NOMO-1 (cell line): ENCODE data around the gene KRT76.
"Not testable (repeated sequence)": the region's sequence is repeated elsewhere in the genome, so short reads cannot be mapped to it uniquely, and the experiment has no call there.

Source experiments
- DNase-seq, 2 experiments: peaks; one replicate each; lab custom pipeline; 2025; ENCODE audit not compliant: unreplicated experiment in 2 of 2; lab: John Stamatoyannopoulos, UW

The KRT76 gene

DNA sequence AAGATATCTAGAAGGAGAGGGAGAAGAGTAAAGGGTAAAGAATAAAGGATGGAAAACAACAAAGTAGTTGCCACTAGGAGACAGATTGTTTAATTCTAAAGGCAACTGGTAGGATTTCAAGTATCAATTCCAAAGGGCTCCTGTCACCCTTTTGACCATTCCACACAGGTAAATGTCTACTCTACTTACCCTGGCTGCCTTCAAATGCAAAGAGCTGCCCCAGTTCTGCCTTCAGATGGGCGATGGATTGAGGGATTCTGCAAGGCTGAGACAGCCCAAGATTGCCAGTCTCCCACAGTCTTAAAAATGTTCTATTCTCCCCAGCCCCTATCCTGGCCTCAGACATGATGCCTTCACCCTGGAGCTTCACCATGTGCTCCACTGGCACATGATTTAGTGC, 11.4 kb downstream of the KRT76 start:
- no peak for DNase-seq

DNA sequence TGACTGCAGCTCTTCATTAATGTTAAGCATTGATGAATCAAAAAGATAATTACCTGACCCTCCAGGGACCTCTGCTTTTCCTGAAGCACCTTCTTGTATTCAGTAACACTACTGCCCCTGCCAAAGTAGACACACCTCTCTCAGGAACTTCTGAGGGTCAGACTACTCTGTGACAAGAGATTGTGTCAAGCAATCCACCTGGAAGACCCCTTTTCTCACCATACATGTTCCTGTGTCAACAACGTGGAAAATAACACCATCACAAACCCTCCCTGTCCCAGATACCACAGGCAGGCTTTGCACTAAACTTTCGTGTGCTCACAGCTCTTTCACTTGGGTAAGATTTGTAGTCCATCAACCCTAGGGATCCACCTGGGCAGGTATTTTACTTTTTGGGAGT, 13.2 kb downstream of the KRT76 start:
- DNase-seq, result no peak

DNA sequence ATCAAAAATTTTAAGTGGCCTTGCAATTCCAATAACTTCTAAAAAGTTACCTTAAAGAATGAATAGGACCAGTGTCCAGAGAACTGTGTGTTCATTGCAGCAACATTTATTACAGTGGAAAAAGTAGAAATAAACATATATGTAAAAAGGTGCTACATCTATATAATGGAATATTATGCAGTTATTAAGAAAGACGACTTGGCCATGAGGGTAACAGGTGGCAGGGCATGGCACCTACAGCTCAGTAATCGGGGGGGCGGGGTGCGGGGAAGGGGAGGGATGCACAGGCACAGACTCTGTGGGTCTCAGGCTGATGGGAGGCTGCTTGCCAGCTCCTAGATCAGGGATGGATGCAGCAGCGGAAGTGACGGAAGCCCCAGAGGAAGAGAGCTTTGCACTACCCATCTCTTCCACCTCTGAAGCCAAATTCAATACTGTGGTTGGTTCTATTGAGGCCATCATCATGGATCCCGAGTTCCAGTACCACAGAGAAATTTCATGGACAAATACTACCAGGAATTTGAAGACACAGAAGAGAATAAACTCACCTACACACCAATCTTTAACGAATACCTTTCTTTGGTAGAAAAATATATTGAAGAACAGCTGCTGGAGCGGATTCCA, 14.0 kb downstream of the KRT76 start:
- DNase-seq, result no peak

DNA sequence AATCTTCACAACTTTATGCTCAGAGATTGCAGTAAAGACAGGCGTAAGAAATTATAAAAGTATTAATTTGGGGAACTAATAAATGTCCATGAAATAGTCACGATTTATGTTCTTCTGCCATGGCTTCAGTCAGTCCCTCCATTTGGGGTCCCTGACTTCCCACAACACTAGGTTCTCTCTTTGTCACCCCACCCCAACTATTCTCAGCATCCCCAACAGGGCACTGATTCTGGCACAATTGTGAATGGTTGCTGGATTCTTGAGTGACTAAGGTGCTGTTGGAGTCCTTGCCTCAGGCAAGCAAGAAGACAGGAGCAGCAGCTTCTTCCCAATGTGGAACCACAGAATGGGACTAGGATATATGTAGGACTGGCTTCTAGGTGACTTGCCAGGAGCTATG, 15.3 kb downstream of the KRT76 start:
- DNase-seq, result no peak

DNA sequence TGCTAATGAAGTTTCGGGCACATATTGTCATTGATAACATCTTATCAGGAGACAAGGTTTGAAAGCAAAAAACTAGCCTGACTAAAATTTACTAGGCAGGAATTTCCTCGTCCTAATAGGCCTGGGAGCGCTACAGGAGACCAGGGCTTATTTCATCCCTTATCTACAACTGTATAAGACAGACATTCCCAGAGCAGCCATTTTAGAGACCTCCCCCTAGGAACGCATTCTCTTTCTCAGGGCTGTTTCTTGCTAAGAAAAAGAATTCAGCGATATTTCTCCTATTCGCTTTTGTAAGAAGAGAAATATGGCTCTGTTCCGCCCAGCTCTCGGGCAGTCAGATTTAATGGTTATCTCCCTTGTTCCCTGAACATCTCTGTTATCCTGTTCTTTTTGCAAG, 15.9 kb downstream of the KRT76 start:
- not testable (repeated sequence) for DNase-seq

DNA sequence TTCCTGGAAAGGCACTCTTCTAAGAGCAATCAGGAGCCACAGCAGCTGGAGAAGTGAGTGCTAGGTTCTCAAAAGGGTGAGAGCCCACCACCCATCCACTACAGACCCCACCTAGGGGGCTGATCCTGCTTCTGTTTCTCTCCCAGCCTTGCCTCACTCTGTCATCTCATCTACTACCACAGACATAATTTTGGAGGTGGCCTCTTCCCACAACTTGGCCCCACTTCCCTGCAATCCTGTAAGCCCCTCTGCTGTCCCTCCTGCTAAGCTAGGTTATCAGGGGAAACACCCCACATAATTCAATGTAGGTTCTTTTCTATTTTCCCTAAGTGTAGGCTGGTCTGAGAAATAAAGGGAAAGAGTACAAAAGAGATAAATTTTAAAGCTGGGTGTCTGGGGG, 16.5 kb downstream of the KRT76 start:
- DNase-seq, result no peak

DNA sequence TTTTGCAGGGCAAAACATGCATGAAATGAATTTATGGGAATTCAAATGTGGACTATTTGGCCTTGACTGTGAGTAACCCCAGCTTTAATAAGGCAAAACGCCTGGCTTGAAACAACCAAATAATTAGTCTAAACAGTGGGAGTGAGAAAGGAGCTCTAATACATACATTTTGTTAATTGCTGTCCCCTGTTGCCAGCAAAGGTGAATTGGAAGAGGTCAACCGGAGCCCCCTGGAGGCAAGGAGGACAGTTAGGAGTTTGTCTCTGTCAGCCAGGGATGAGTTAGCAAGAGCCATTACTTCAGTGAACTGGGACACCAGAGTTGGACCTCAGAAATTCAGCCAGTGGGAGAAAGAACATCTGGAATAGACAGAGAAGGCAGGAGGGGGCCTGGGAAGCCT, 17.4 kb downstream of the KRT76 start:
- no peak for DNase-seq

DNA sequence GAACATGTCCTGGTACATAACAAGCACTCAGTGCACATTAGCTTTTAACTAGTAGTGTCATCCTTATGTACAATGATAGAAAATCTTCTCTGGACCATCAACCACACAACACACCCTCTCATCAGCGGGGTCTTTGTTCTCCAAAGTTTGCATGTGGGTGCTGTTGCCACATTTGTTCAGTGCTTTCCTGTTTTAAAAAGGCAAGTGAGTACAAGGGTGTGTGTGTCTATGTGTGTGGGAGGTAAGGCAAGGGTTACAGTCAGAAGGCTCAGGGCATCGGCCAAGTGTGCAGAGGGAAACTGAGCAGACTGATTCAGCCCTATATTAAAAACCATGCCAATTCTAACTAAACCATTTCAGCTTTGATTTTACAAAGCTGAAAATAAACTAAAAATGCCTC, 17.9 kb downstream of the KRT76 start:
- DNase-seq, result no peak

DNA sequence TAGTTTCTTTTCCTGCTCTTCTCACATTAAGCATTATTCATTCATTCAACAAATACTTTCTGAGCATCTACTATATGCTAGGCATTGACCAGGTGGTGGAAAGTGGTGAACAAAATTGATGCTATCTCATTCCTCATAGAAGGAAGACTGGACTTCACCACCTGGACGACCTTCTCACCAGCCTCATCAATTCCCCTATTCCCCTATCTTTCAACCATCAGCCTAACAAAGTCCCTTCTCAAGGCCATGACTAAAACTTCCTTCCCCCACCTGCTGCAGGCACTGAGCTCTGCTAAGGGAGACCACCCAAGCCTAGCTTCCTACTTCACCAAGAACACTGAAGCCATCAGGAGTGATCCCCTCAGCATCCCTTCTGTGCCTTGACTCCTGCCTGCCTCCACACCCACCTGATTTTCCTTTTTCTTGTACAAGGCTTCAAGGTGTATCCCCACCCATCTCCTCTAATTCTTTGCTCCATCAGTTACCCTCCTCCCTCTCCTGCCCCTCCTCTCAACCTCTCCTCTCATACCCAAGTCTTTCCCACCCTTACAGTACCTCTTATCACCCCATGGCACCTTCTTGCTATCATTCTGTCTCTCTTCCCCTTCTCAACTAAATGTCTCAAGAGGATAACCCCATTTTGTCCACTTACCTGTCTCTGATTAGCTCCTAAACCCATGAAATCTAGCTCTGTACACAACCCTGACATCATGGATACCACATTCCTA, 19.5 kb downstream of the KRT76 start:
- no peak for DNase-seq

DNA sequence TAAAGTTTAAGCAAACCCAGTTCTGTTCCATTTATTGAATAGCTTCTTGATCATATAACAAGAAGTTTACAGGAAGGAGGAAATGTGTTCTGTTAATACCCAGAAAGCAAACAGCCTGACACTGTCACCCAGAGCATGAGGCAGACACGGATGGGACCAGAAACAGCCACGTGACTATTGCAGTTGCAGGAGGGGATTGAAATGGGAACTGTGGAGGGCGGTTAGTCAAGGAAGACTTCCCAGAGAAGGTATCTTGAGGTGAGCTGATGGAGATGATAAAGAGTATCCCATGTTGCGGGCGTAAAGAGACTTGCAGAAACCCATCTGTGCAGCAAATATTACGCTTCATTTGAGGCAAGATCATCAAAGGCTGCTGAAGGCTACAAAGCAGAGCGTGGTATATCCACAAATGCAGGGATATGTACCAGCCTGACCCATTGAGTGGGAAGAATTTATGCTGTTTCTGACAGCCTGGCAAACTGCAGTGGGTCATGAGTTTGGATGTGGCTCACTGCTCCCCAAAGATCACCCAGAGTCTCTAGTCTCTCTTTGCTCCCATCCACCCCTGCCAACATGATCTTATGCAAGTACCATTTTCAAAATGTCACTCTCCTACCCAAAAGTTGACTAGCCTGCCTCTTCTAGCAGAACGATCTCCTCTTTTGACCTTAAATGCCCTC, 20.7 kb downstream of the KRT76 start:
- no peak for DNase-seq

DNA sequence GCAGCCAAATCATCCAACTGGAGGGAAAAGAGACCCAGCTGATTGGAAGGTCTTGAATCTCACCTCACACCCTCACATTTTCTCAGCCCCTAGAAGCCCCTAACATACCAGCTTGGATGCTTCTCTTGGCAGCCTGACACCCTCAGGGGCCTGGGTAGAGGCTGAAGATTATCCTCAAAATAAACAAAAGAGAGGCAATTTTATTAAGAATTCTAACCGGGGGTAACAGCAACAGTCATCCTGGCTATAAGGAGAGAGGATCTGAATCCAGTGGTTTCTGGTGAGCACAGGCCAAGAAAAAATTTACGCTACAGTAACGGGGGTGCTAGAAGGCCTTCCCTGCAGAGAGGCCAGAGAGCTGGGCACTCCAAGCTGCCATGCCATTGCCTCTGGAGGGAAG, 21.6 kb downstream of the KRT76 start:
- no peak for DNase-seq

DNA sequence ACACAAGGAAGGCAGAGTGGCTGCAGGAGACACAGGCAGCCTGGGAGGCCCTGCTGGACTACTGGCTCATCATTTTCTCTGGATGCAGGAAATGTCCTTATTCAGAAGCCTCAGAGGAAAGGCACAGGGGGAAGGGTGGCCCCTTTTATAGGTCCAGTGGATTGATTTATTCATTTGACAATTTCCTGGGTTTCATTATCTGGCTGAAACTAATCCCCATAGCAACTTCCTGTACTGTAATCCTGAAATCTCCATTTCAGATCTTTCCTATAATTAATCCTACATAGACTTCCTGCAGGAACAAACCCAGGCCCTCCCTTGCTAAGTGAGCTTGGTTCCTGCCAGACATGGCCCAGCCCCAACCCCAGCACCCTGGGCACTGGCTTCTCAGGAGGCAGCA, 23.0 kb downstream of the KRT76 start:
- DNase-seq, result no peak

DNA sequence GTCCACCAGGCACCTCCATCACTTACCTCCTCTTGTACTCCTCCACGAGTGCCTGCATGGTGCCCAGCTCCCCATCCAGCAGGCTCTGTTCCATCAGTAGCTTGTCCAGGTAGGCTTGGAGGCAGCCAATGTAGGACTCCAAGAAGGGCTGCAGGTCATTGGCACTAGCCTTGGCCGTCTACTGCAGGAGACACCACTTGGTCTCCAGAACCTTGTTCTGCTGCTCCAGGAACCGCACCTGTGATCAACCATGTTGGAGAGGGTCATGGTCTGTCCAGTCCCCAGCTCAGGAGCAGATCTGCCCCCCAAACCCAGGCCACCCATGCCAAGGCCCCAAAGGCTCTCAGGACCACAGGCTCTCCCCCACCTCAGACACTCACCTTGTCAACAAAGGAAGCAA, 23.9 kb downstream of the KRT76 start:
- no peak for DNase-seq

DNA sequence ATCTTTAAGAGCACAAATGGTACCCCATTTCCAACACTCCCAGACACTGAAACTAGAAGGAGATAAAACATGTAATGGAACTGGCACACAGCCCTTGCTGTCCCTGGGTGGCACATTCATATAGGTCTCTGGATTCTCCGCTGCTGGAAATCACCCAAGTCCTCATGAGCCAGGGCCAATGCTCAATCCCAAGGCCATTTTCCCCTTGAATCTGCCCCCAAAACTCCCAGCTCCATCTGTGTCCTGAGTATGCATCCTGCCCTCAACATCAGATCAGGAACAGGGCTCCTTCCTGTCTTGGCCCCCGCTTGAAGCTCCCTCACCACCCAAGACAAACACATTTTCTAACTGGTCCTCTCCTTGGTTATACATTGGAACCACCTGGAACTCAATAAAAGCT, 24.6 kb downstream of the KRT76 start:
- DNase-seq, result no peak

DNA sequence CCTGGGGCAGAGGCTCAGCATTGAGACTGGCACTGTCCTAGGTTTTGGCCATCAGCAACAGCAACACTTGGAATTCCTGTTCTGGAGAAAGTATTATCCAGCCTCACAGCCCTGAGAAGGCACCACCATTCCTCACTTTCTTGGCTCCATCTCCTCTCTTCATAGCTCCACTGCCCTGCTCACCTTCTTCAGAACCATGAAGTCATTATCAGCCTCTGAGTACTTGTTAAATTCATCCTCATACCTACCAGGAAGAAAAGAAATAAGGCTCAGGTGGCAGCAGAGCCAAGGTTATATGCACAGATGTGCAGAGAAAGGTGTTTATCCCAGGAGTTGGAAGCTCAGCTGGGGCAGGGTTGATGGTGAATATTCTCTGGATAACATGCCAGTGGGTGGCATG, 25.4 kb downstream of the KRT76 start:
- DNase-seq, result no peak

DNA sequence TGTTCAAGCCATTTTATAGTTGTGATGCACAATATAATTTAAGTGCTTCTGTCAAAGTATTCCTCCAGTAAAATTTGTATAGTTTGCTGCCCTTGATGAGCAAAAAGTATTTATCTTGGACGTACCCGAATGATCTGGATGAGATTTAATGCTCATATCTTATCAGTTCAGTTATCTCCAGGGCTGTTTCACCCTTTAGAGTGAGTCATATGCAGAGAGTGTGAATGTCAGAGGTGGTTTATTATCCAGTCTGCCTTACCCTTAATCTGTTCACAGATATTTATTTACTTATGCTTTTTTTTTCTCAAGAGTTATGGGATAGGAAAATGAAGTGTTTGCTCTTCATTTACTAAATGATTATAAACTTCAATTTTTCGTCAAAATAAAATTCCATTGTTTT, 26.6 kb downstream of the KRT76 start:
- DNase-seq, result not testable (repeated sequence)

DNA sequence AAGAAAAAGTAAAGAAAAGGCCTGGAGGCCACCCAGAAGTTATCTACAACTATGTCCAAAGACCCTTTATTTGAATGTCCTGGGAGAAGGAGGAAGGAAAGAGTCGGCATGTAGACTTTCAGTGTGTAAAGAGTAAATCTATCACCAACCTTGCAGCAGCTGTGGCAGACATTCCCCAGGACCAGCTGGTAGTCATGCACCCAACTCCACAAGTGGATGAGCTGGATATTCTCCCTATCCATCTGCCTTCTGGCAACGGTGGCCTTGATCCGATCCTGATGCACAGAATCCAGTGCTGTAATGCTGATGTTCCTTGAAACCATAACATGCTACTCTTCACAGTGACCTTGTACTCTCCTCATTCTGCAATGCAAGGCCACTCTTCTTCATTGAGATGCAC, 27.3 kb downstream of the KRT76 start:
- no peak for DNase-seq

DNA sequence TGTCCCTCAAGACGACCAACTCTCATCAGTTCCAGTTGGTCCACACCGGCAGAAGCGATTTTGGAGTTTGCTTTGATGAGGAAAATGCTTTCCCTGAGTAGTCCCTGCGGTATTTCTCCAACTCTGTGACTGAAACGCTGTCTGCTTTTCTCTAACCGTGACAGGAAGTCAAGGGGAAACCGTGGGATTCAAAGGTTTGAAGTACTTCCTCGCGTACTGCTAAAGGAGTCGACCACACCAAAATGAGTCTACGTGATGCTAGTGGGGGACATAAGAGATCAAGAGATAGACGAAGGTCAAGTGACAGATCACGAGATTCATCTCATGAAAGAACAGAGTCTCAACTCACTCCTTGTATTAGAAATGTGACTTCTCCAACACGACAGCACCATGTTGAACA, 28.6 kb downstream of the KRT76 start:
- DNase-seq, result no peak

DNA sequence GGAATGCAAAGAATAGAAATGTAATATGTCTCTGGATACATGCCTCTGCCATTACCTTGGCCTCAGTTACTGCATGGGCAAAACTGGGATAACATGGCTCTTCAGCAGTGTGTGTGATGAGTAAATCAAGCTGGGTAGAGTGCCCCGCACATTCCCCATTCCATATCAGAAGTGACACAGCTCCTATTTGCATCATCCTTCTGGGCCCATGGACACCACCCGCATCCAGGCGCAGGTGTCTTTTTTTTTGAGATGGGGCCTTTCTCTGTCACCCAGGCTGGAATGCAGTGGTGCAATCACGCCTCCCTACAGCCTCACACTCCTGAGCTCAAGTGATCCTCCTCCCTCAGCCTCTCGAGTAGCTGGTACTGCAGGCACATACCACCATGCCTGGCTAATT, 31.6 kb downstream of the KRT76 start:
- no peak for DNase-seq

DNA sequence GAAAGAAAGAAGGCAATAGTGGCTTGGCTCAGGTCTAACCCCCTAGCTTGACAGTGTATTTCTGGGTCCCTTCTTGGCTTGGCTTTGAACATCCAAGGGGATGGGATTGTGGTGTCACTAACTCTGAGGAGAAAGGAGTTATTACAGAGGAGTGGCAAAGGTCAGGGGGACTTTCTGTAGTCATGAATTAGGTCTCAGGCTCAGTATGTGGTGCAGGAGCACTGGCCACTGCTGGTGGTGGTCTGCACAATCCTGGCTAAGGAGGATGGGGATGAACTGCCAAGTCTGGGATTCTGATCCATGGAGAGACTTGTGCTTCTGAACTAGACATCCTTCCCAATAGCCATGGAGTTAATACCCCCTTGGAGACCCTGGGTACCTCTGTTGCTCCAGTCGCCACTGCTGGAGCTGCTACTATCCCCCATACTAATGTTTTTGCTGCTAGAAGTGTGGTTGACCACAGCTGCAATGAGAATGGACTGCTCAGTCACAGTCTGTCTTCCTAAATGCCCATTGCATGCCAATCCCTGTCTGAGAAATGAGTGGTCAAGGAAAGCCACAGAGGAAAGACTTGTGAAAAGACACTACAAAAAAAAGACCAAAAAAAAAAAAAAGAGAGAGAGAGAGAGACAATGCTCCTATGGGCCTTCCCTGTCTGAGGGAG, 32.5 kb downstream of the KRT76 start:
- DNase-seq, result no peak

DNA sequence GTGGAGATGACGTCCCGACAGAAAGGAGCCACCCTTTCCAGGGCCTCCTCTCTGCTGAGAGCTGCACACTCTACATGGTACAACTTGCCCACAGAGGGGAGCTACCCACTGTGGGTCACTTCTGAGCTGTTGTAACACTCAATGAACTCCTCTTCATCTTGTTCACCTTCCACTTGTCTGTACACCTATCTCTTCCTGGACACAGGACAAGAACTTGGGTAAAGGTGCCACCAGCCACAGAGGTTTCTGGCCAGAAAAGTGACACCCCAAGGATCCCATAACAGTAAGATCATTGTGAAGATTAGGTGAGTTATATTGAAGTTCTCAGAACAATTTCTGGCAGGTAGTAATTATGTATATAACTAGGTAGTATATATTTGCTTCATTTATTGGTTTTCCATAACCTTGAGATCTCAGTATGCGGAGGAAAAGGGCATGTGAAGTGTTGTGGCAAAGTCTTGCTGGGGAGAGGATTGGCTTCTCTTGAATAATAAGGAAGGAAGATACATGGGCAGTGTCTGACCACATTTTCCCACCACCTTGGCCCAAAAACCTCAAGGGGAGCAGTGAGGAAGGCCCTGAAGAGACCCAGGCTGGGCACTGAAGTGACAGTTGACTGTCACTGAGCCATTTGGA, 34.2 kb downstream of the KRT76 start:
- DNase-seq, result no peak
